GM23248 (cell line): Measurements from ENCODE around the gene TCAIM.

Experiments used
- EZH2 ChIP-seq: fragments of 200-600 bp; sonication (generic); IDR thresholded peaks from 2 replicates; pipeline ENCODE4 v1.6.1; 2018; ENCODE audit warnings: antibody characterized with exemption, mild to moderate bottlenecking; ENCODE audit not compliant: insufficient read depth, poor library complexity, severe bottlenecking
- EZH2phosphoT487 ChIP-seq: fragments of 200-600 bp; sonication (generic); IDR thresholded peaks from 2 replicates; pipeline ENCODE4 v1.6.1; 2018; ENCODE audit warnings: antibody characterized with exemption, moderate library complexity, mild to moderate bottlenecking, low read depth; ENCODE audit not compliant: insufficient read depth

- TF ChIP-seq EZH2 (no peak), EZH2phosphoT487 (no peak)
Measured at GRCh38 chr3:44323341-44323955, 15.1 kb upstream of the TCAIM start.
